RPMI8226 (cell line): ENCODE measurements around the gene AP2M1.
"Not testable (repeated sequence)": the region's sequence is repeated elsewhere in the genome, so short reads cannot be mapped to it uniquely, and the experiment has no call there.

Experiments
- DNase-seq: peaks from one replicate; pipeline ENCODE4 v3.0.0-alpha.2; 2015

The AP2M1 gene

DNA sequence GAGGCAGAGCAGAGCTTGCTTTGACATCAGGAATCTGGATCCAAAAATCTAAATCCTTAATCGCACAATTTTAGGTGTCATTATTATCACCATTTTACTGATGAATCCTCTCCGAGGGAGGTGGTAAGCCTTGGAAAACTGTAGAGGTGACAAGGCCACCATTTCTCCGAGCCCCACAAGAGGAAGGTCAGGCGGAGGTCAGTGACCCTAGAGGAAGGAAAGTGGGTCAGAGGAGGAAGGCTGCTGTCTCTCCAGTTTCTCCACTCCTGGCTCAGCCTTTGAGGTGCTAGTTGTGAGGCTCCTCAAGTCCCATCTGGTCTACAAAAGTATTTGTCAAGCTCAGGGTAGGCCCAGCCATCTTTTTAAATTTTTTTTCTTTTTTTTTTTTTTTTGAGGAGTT is 16.3 kb upstream of the AP2M1 start:
- no peak for DNase-seq

DNA sequence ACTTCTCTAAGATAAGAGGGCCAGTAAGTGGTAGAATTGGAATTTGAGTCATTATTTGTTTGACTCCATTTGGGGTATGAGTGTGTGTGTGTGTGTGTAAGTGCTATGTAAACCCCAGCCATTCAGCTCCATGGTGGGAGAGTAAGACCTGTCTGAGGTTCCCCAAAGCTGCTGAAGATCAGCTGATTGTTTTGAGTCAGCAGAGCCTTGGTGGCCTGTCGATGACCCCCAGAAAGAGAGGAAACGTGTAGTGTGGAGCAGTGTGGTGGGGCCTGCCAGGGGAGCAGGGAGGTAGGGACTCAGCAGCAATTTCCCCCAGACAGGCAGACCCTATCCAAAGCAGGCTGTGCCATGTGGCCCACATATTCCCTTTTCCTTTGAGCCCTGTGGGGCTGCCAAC is 14.2 kb upstream of the AP2M1 start:
- DNase-seq, result no peak

DNA sequence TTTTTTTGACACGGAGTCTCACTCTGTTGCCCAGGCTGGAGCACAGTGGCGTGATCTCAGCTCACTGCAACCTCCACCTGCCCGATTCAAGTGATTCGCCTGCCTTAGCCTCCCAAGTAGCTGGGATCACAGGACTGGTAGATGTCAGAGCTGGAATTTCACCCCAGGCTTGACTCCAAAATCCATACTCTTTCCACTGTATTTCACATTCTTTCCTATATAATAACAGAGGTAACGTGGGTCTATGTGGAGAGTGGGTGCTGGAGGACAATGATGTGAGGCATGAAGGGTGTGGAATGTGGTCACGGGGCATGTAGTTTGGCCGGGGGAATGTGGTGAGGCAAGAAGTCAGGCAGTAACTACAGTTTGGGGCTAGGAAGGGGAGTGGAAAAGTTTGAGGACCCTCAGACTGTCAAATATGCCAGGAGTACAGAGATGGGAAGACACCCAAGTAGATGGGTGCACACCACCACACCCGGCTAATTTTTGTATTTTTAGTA is 12.0 kb upstream of the AP2M1 start:
- DNase-seq, result not testable (repeated sequence)

DNA sequence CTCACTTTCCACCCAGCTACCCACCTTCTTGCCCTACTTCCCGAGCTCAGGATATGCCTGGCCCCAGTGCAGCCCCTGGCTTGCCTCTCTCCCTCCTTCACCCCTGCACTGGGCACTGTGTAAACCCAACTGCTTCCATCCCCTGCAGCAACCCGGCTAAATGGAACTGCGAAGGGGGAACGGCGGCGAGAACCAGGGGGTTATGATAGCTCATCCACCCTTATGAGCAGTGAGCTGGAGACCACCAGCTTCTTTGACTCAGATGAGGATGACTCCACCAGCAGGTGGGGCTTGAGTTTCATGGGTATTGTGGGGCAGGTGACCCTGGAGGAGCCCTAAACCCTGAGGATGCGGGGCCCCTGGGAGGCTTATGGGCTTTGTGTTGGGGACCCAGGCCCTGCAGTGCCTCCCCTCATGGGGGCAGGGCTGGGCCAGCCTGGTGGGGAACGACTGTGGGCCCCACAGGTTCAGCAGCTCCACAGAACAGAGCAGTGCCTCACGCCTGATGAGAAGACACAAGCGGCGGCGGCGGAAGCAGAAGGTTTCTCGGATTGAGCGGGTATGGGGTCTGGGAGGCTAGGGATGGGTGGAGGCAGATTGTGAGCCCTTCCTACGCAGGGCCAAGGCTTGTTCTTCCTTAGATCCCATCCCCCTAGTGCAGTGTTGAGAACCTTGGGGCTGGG is 9.9 kb upstream of the AP2M1 start:
- DNase-seq, result no peak

DNA sequence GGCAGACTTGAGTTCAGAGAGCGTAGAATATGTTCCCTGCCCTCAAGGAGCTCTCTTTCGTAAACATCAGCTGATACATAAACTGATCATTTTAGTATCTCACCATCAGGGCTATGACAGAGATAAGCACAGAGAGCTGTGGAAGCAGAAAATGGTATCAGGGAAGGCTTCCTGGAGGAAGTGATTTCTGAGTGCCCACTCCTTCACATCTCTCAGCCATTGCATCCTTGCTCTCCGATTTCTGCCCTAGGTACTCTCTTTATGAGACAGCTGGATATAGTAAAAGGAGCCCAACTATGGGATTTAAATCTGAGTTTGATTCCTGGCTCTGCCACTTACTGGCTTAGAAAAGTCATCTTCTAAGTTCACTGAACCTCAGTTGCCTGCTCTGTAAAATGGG is 9.1 kb upstream of the AP2M1 start:
- no peak for DNase-seq

DNA sequence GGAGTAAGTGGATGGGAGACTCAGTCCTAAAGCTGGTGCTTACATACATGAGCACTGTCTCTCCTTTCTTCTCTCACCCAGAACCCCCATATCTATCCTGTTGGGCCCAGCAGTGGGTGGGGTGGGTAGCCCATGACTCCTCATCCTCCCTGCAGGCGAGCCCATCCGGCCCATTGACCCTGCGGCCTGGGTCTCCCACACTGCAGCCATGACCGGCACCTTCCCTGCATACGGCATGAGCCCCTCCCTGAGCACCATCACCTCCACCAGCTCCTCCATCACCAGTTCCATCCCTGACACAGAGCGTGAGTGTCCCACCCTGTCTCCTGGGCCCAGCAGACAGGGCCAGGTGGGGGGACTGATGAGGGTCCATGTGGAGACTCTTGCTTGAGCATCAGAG is 8.0 kb upstream of the AP2M1 start:
- DNase-seq, result no peak

DNA sequence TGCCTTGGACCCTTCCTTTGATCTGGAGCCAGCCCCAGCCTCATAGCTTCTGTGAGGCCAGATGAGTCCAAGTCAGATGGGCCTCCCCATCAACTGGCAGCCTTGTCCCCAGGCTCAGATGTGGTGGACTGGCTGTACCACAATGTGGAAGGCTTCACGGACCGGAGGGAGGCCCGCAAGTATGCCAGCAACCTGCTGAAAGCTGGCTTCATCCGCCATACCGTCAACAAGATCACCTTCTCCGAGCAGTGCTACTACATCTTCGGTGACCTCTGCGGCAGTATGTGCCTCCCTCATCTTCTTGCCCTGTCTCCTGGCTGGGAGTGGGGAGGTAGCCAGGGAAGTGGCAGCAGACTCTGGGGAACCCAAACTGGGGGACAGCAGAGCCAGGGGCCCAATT is 6.9 kb upstream of the AP2M1 start:
- no peak for DNase-seq

DNA sequence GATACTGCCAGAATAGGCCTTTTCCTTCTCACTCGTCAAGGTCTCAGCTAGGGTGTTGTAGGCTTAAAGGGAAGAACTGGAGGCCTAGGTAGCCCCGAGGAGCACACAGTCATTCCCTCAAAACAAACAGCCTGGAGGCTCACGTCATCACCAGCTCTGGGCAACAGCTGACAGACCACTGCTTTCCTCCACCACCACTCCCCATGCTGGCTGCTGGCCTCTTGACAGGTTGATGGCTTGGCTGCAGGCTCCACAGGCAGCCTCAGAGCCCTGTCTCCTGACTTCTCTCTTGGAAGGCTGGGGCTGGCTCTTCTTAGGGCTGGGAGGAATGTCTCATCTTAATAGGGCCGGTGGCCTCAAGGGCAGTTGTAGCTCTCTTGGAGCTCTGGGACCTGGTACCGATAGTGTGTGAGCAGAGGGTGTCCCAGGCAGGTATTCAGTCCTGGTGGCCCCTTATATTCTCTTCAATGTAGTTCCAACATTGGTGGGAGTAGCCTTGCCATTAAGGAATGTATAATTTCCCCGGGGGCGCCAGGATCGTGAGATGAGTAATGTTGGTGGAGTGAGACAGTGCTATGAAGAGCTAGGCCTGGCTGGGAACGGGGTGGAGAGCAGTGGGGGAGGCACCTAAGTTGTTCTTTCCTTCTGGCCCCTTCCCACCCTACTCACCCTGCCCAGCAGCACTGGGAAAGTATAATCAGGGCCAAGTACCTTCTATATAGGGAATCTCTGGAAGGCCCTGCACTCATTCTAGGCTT is 6.1 kb upstream of the AP2M1 start:
- DNase-seq, result no peak

DNA sequence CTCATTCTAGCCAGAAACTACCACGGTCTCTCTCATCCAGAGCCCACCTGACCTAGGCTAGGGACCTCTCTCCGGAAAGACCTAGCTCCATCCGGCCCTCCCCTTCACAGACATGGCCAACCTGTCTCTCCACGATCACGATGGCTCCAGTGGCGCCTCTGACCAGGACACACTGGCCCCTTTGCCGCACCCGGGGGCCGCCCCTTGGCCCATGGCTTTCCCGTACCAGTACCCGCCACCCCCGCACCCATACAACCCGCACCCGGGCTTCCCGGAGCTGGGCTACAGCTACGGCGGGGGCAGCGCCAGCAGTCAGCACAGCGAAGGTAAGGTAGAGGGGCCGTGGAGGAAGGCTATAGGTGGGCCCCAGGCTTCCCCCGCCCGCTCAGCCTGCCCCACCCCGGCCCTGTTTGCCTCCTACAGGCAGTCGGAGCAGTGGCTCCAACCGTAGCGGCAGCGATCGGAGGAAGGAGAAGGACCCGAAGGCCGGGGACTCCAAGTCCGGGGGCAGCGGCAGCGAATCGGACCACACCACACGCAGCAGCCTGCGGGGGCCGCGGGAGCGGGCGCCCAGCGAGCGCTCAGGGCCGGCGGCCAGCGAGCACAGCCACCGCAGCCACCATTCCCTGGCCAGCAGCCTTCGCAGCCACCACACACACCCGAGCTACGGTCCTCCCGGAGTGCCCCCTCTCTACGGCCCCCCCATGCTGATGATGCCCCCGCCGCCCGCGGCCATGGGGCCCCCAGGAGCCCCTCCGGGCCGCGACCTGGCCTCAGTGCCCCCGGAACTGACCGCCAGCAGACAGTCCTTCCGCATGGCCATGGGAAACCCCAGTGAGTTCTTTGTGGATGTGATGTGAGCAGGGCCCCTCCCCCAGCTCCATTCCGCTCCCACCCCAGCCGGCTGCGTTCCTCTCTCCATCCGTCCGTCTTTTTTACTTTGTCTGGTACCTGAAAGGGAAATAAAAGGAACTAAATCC is 4.5 kb upstream of the AP2M1 start:
- DNase-seq, result no peak

DNA sequence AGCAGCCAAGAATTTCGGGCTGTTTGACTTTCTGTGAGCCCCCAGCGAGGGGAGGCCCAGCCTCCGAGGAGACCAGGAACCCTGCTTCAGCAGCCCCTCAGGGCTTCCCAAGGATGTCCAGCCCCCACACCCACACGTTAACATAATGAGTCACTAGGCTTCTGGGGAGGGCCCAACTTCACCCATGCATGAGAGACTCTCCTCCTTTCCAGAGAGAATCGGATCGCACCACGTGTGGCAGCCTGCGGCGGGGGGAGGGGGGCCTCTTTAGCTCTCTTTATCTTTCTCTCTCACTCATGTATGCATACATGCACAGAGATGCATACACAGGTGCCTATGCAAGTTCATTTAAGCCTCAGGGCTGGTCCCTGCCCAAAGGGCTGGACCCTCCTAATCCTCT is 3.1 kb upstream of the AP2M1 start:
- DNase-seq, result no peak

DNA sequence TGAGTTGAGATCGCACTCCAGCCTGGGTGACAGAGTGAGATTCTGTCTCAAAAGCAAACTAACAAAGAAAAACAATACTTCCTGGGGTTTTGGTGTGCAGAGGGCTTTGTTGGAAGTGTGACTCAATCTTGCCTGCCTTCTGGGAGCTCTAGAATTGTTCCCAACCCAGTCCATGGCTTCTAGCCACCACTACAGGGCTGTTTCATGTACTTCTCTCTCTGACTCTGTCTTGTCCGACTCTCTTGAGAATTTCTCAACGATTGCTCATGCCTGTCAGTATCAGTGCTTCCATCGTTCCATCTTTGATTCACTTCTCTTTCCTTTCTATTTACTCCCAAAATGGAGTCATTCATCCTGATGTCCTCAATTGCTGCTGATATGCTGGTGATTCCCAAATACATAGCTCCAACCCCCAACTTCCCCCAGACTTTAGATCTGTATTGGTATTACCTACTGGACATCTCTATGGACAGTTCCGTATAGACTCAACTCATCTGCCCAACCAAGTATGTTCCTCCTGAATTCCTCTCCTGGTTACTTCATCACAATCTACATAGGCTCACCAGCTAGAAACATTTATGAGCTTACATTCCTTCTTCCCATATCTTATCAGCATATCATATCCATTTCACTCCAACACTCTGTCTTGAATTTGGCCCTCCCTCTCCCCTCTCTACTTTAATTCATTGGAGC is 1.8 kb upstream of the AP2M1 start:
- no peak for DNase-seq

DNA sequence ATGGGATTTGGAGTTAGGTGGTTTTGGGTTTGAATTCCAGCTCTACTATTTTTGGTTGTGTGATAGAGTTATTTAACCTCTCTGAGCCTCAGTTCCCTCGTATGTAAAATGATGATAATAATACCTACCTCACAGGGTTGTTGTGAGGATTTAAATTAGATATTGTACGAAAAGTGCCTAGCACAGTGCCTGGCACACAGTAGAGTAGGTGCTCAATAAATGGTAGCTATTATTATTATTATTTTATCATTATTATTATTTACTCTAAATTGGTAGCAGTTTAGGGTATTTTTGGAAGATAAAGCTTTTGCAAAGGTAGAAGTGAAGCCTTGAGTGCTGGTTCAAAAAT is 1.3 kb upstream of the AP2M1 start:
- DNase-seq, result no peak

DNA sequence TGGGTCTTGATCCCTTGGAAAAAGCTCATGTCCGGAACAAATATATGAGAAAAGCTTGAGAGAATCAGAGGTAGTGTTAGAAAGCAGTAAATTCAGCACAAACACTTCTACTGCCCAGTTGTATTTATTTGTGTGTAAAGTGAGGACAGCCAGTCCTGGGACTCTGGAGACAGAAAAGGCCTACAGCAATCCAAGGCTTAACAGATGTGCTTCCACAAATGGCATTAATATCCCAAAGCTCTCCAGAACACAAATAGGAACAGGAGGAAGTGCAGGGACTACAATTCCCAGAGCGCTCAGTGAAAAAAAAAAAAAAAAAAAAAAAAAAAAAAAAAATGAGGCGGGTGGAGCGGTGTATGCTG is 390 bp upstream of the AP2M1 start:
- no peak for DNase-seq

DNA sequence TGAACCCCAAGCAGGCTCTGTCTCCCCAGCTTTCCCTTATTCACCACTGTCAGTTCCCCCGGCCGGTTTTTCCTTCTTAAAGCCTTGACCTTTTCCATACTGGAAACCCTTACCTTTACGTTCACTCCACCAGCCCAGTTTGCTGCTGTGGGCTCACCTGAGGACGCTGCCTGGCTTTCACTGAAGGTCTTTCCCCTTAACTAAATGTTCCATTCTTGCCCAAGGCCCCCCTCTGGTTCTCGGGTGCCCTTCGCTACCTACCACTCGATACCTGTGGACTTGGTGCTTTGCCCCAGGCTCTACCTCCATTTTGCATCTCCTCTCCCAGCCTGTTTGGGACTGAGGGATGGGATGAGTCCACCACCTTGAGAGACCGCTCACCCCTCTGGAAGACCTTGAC is 851 bp downstream of the AP2M1 start:
- DNase-seq, result no peak

DNA sequence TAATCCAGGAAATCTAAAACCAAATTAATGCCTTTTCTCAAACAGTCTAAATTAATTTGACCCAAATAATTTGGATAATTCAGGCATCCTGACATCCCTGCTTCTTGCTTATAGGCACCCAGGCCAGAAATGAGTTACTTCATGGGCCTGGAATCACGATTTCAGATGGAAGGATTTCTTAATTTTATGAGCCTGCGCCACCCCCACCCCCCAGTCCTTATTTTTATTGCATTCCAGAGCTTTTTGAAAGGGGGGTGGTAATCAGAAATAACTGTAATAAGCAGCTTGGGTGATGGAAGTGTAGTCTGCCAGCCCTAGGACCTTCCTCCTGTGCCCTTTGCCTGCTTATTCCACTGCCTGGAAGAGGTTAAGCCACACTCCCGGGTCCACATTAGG is 1.3 kb downstream of the AP2M1 start:
- DNase-seq, result no peak

DNA sequence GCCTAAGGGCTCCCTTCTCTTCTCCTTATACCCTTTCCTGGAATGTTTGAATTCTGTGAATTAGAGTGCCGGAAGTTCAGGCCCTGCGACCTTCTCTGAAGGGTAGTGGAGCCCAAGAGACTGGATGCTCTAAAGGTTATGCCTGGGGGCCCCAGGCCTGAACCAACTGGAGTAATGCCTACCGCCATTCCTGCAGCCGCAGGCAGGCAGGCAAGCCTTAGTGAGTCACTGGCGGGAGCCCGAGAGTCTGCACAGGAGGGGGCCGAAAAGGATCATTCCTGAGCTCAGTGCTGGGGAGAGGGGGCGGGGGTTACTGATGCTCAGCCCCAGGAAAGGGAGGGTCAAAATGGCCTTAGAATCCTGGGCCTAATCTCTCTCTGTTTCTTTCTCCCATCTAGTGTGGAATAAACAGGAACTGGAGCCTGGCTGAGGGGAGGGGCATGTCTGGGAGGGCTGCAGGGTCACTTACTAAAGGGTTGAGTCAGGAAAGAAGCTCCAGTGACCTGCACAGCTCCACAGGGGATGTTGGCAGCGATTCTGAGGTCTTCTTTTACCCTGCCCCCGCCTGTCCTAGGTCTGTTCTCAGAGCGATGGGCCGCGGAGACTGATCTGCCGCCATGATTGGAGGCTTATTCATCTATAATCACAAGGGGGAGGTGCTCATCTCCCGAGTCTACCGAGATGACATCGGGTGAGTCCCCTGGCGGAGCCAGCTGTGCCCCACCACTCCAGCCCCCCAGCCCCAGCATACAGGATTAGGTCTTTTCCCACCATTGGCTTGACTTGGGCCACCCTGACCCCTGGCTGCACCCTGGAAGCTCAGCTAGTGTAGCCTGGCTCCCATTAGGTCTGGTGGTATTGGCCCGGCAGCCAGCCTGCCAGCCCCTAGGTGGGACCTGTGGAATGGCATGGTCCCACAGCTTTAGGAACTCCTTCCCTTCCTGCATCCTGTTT is 2.0 kb downstream of the AP2M1 start:
- DNase-seq, result no peak

DNA sequence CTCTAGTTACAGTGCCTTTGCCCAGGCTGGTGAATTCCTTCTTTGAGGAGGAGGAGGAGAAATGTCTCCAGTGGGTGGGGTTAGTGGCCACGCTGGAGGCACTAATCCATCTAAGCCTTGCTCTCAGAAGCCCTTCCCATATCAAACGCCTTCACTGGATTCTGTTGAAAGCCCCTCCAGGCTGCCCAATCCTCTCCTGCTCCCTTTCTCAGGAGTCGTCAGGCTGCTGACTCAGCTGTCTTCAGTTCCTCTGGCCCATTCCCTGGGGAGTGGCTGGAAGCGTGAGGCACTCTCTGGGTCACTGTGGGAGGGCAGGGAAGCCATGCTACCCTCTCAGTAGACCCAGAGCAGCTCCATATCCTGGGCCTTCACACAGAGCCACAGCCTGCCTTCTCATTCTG is 2.7 kb downstream of the AP2M1 start:
- no peak for DNase-seq

DNA sequence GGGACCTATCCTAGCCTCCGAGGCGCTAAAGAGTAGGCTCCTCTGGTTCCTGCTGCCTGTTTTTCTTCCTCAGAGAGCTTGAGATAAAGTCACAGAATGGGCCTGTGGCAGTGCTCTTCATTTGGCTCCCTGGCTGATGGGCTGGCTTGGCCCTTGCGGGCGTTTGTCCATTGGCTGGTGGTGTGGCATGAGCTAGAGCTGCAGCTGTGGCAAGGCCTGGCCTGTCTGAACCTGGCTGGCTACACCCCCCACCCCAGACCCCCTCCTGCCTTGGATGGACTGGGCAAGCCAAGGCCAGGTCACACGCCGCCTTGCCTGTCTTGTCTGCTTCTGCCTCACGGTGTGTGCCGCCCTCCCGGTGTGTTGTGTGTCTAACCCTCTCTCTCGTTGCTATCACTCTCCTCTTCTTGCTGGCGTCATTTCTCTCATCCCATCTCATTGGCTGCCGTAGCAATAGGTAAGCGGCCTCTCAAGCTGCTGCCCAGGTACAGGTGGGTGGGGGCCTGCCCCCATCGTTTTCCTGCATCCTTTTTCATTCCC is 3.2 kb downstream of the AP2M1 start:
- DNase-seq, result no peak

DNA sequence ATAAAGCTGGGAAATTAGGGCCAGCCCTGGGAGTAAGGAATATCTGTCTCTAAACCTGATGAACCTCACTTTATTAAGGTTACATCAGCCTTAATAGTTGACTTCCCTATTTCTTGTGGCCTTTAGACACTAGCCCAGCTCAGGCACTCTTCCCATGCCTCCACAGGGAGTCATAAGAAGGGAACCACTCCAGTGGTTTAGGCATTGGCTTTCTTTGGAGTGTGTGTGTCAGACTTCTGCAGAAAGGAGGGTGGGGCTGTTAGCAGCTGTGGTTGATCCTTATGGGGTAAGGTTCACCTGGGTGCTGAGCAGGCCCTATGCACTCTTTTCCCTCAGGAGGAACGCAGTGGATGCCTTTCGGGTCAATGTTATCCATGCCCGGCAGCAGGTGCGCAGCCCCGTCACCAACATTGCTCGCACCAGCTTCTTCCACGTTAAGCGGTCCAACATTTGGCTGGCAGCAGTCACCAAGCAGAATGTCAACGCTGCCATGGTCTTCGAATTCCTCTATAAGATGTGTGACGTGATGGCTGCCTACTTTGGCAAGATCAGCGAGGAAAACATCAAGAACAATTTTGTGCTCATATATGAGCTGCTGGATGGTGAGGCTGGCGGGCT is 4.0 kb downstream of the AP2M1 start:
- no peak for DNase-seq

DNA sequence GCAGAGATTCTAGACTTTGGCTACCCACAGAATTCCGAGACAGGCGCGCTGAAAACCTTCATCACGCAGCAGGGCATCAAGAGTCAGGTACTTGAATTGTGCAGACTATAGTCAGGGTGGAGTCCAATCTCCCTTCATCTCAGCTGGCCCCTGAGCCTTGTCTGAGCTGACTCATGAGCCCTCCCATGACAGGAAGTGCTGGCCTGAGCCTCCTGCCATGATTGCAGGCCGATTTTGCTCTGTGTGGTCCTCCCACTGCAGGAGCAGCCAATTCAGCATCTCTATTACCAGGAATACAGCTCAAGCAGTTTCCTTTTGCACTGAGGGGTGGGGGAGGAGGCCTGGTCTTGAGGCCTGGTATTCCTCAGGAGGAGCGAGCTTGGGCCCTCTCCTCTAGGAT is 5.5 kb downstream of the AP2M1 start:
- no peak for DNase-seq

DNA sequence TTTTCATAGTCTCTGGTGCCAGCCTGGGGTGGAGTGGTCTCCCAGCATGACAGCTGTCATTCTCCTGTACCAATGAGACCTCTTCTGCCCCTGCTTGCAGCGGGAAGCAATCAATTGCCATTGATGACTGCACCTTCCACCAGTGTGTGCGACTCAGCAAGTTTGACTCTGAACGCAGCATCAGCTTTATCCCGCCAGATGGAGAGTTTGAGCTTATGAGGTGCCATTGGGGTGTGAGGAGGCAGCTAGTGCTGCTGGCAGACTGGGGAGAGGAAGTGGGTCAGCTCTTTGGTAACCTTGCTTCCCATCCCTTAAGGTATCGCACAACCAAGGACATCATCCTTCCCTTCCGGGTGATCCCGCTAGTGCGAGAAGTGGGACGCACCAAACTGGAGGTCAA is 6.9 kb downstream of the AP2M1 start:
- no peak for DNase-seq
